Prostate gland (tissue), 2 donors: Measurements from ENCODE around the gene PCDHGB5. TPM values are rescaled to one million over a fixed set of nuclear protein-coding genes. Genes with fewer than 3 reads are reported as not detected.
"Not testable (repeated sequence)": the region's sequence is repeated elsewhere in the genome, so short reads cannot be mapped to it uniquely, and the experiment has no call there.

Experiments used
- DNase-seq: peaks from one replicate; pipeline ENCODE4 v3.0.0-alpha.2; 2019; ENCODE audit warnings: low spot score
- H3K27ac ChIP-seq, 2 donors: fragments of 200-600 bp; sonication (generic); 2 replicates each; pipeline ENCODE4 v1.5.1; 2017 to 2019
- H3K27me3 ChIP-seq: fragments of 200-600 bp; sonication (generic); replicated peaks from 2 replicates; pipeline ENCODE4 v1.5.1; 2019; ENCODE audit not compliant: insufficient read depth
- H3K36me3 ChIP-seq, 2 donors: fragments of 200-600 bp; sonication (generic); 1 replicate in 1 of 2; 2 replicates in 1 of 2; pipeline versions ENCODE4 v1.5.1 to v1.8.1; 2017 to 2019
- H3K4me1 ChIP-seq: fragments of 200-600 bp; sonication (generic); replicated peaks from 2 replicates; pipeline ENCODE4 v1.5.1; 2019
- H3K4me3 ChIP-seq, 2 donors: fragments of 200-600 bp; sonication (generic); 2 replicates each; pipeline ENCODE4 v1.5.1; 2017 to 2019
- H3K9me3 ChIP-seq: fragments of 200-600 bp; sonication (generic); 2 replicates; pipeline ENCODE4 v1.5.1; 2017
- POLR2A ChIP-seq: fragments of 450-650 bp; IDR thresholded peaks from one replicate; pipeline ENCODE4 v1.6.1; 2016; ENCODE audit warnings: antibody characterized with exemption, mild to moderate bottlenecking
- POLR2AphosphoS5 ChIP-seq: sonication (generic); formaldehyde crosslinking; IDR thresholded peaks from one replicate; pipeline ENCODE4 v1.6.1; 2017; ENCODE audit warnings: antibody characterized with exemption
- WGBS: methylation state at CpG from one replicate; pipeline ENCODE4 v1.1.5; 2018; 5-methylcytosine and 5-hydroxymethylcytosine counted together
- intact Hi-C: fragments of 100-400 bp; cut with DNase I; formaldehyde crosslinking; loops from one replicate; pipeline ENCODE4 v1.14.2; 2022
- total RNA-seq, 2 donors: library from RNA; depleted of rRNA; stranded (reverse); fragments of >200 nt; gene quantifications; one replicate each; pipeline ENCODE4 v1.1.0, GENCODE V29; 2016
- TF ChIP-seq, protein P1 (sequence below), 4 experiments: fragments of 200-600 bp in 2 of 4; fragments of 450-650 bp in 2 of 4; sonication (generic) in 2 of 4; IDR thresholded peaks; 1 replicate in 3 of 4; 2 replicates in 1 of 4; pipeline ENCODE4 v1.5.1; 2016 to 2019; ENCODE audit warnings: antibody characterized with exemption in 4 of 4, mild to moderate bottlenecking in 2 of 4, moderate library complexity in 2 of 4

PCDHGB5 gene
- total RNA-seq, 2 donors from 2014 or later: 7.9 to 24.5 TPM

DNA sequence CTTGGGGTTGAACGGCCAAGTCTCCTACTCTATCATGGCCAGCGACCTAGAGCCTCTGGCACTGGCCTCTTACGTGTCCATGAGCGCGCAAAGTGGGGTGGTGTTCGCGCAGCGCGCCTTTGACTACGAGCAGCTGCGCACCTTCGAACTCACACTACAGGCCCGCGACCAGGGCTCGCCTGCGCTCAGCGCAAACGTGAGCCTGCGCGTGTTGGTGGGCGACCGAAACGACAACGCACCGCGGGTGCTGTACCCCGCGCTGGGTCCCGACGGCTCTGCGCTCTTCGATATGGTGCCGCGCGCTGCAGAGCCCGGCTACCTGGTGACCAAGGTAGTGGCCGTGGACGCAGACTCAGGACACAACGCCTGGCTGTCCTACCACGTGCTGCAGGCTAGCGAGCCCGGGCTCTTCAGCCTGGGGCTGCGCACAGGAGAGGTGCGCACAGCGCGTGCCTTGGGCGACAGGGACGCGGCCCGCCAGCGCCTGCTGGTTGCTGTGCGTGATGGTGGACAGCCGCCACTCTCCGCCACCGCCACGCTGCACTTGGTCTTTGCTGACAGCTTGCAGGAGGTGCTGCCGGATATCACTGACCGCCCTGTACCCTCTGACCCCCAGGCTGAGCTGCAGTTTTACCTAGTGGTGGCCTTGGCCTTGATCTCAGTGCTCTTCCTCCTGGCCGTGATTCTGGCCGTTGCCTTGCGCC is 2.0 kb downstream of the PCDHGB5 start:
- Histone ChIP-seq H3K4me3 (no peak overlapping the region), H3K27me3 (peaks cover under 1% of the 10 kb centered on the region), H3K36me3 (no peaks in the 10 kb centered on the region), H3K9me3 (peaks cover 10% of the 10 kb centered on the region), H3K4me1 (no peaks in the 10 kb centered on the region), H3K27ac (no peak overlapping the region)
- no peak for TF ChIP-seq POLR2A
- no peak for DNase-seq
- 20% methylated on average over 56 of the region's 61 CpGs for WGBS
- intact Hi-C loops: no loop called here

DNA sequence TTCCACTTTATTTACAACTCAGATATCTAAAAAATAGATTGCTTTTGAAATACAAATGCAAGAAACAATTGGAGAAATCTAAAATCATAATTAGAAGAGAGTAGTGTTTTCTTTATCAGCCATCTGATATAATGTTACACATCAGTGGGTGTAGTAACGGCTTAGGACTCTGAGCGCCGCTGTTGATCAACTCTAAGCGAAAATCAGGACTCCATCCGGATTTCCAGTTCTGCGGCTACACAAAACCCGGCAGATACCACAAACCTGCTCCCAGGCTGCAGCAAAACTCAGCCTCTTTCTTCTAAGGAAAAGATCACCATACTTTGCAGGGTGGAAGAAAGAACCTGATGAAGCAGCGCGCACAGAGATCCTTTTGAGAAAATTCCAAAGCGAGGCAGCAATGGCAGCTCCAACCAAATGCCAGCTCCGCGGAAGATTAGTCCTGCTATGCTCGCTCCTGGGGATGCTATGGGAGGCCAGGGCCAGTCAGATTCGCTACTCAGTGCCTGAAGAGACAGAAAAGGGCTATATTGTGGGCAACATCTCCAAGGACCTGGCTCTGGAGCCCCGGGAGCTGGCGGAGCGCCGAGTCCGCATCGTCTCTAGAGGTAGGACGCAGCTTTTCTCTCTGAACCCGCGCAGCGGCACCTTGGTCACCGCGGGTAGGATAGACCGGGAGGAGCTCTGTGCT is 5.0 kb downstream of the PCDHGB5 start, which contains the start of gene PCDHGA9:
Gene PCDHGA9 (plus strand): TSS at position 226 of the 691 bp plus-strand sequence. CDS start 175 bp downstream, at position 401.
- H3K9me3 ChIP-seq: peaks cover 10% of the 10 kb centered on the region
- WGBS: 14% methylated on average over 27 of the region's 27 CpGs
- intact Hi-C loops: no loop called here

DNA sequence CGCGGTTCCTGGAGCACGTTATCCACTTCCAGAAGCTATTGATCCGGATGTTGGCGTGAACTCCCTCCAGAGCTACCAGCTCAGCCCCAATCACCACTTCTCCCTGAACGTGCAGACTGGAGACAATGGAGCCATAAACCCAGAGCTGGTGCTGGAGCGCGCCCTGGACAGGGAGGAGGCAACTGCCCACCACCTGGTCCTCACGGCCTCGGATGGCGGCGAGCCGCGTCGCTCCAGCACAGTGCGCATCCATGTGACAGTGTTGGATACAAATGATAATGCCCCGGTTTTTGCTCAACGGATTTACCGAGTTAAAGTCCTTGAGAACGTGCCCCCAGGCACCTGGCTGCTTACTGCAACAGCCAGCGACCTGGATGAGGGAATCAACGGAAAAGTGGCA is 5.6 kb downstream of the PCDHGB5 start:
- Histone ChIP-seq H3K4me1 (no peaks in the 10 kb centered on the region), H3K36me3 (no peaks in the 10 kb centered on the region), H3K9me3 (peaks cover 10% of the 10 kb centered on the region), H3K27me3 (no peaks in the 10 kb centered on the region), H3K27ac (no peak overlapping the region), H3K4me3 (no peak overlapping the region)
- intact Hi-C loops: no loop called here
- TF ChIP-seq POLR2AphosphoS5 (no peak), POLR2A (no peak)
- TF ChIP-seq, protein P1, sequence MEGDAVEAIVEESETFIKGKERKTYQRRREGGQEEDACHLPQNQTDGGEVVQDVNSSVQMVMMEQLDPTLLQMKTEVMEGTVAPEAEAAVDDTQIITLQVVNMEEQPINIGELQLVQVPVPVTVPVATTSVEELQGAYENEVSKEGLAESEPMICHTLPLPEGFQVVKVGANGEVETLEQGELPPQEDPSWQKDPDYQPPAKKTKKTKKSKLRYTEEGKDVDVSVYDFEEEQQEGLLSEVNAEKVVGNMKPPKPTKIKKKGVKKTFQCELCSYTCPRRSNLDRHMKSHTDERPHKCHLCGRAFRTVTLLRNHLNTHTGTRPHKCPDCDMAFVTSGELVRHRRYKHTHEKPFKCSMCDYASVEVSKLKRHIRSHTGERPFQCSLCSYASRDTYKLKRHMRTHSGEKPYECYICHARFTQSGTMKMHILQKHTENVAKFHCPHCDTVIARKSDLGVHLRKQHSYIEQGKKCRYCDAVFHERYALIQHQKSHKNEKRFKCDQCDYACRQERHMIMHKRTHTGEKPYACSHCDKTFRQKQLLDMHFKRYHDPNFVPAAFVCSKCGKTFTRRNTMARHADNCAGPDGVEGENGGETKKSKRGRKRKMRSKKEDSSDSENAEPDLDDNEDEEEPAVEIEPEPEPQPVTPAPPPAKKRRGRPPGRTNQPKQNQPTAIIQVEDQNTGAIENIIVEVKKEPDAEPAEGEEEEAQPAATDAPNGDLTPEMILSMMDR (IDR thresholded peaks at IDR 0.05): no peak
- no peak for DNase-seq
- 22% methylated on average over 22 of the region's 22 CpGs for WGBS

More for the DNA sequence above, 5.0 kb downstream of the PCDHGB5 start, which contains the start of gene PCDHGA9:
- Histone ChIP-seq H3K4me3 (peak within 1 kb of the TSS in 1 of 2 donors; percentile 8), H3K27ac (no peak within 1 kb of the TSS), H3K27me3 (no peaks in the 10 kb centered on the region), H3K36me3 (no peaks in the 10 kb centered on the region), H3K4me1 (no peaks in the 10 kb centered on the region)
- no peak for DNase-seq
- TF ChIP-seq, protein P1 (IDR thresholded peaks at IDR 0.05): peak in 2 of 4 experiments; percentile 28 to 37
- TF ChIP-seq POLR2AphosphoS5 (no peak), POLR2A (no peak)

DNA sequence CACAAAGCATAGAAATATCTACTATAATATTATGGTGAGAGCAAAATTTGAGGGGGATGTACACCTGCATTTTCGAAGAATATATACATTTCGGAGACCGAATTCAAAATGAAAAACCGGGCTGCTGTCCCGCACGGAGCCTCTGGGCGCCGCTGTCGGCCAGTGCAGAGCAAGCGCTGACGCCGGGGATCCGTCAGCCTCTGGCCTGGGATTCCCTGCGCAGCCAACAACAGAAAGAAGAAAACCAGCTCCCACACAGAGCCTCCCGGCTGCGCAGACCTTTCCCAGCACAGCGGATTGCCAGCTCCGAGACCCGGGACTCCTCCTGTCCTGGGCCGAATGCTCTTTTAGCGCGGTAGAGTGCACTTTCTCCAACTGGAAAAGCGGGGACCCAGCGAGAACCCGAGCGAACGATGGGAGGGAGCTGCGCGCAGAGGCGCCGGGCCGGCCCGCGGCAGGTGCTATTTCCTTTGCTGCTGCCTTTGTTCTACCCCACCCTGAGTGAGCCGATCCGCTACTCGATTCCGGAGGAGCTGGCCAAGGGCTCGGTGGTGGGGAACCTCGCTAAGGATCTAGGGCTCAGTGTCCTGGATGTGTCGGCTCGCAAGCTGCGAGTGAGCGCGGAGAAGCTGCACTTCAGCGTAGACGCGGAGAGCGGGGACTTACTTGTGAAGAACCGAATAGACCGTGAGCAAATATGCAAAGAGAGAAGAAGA is 10.2 kb downstream of the PCDHGB5 start, which contains the start of gene PCDHGB6:
Gene PCDHGB6 (plus strand): TSS at position 232 of the 716 bp plus-strand sequence. CDS start 182 bp downstream, at position 414.
- TF ChIP-seq, protein P1 (IDR thresholded peaks at IDR 0.05): peak in 3 of 4 experiments; percentile 32 to 59 (median 59)
- DNase-seq, H3K4me1 ChIP-seq, H3K36me3 ChIP-seq, H3K27me3 ChIP-seq, H3K27ac ChIP-seq, intact Hi-C loops, H3K9me3 ChIP-seq: not testable (repeated sequence)
- H3K4me3 ChIP-seq: peak within 1 kb of the TSS in 1 of 2 donors; percentile 14
- 11% methylated on average over 44 of the region's 51 CpGs for WGBS
